Stimulated activated CD4-positive, alpha-beta T cell treated with anti-CD3 and anti-CD28 coated beads, Interleukin-4, amount 100 ng/mL, for 24 hours (primary cell): ENCODE results near the gene NUP188.
"Not testable (repeated sequence)": the region's sequence is repeated elsewhere in the genome, so short reads cannot be mapped to it uniquely, and the experiment has no call there.

ENCODE experiments used
- DNase-seq: peaks from one replicate; pipeline ENCODE4 v3.0.0-alpha.2; 2020

NUP188 gene

DNA sequence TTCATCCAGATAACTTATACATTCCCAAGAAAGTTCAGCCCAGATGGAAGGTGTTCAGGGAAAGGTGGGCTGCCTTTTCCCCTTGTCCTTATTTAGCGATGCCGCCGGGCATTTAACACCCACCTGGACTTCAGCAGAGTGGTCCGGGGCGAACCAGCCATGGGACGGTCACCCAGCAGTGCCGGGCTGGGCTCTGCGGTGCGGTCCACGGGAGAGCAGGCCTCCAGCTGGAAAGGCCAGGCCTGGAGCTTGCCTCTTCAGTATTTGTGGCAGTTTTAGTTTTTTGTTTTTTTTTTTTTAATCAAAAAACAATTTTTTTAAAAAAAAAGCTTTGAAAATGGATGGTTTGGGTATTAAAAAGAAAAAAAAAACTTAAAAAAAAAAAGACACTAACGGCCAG, 30.8 kb upstream of the NUP188 start:
- DNase-seq: no peak

DNA sequence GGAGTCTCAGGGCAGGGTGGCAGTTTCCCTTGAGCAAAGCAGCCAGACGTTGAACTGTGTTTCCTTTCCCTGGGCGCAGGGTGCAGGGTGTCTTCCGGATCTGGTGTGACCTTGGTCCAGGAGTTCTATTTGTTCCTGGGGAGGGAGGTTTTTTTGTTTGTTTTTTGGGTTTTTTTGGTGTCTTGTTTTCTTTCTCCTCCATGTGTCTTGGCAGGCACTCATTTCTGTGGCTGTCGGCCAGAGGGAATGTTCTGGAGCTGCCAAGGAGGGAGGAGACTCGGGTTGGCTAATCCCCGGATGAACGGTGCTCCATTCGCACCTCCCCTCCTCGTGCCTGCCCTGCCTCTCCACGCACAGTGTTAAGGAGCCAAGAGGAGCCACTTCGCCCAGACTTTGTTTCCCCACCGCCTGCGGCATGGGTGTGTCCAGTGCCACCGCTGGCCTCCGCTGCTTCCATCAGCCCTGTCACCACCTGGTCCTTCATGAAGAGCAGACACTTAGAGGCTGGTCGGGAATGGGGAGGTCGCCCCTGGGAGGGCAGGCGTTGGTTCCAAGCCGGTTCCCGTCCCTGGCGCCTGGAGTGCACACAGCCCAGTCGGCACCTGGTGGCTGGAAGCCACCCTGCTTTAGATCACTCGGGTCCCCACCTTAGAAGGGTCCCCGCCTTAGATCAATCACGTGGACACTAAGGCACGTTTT, 30.2 kb upstream of the NUP188 start:
- no peak for DNase-seq

DNA sequence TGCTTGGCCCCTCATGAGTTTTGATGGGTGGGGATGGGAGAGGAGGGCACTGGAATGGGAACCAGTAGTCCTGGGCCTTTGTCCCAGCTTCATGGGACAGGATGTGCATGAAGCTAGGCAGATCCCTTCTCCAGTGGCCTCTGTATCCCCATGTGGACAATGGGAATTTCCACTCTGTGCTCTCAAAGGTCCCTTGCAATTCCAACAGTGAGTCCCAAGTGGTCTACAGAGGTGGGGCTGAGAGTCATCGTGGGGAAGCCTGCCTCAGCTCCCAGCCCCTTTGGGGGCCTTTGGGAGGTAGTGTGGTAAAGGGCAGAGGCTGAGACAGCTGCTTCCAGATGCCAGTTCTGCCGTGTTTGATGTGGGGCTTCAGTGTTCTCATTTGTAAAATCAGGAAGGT, 28.6 kb upstream of the NUP188 start:
- DNase-seq: no peak

GRCh38 chr9:128919402-128920089, 28.0 kb upstream of the NUP188 start:
- DNase-seq: no peak

- no peak for DNase-seq
Observed at GRCh38 chr9:128920381-128921058, 27.0 kb upstream of the NUP188 start, which contains the start of gene PHYHD1. Gene PHYHD1 (plus strand): TSS chr9:128920982. CDS start chr9:128922324, 1,342 bp downstream.

DNA sequence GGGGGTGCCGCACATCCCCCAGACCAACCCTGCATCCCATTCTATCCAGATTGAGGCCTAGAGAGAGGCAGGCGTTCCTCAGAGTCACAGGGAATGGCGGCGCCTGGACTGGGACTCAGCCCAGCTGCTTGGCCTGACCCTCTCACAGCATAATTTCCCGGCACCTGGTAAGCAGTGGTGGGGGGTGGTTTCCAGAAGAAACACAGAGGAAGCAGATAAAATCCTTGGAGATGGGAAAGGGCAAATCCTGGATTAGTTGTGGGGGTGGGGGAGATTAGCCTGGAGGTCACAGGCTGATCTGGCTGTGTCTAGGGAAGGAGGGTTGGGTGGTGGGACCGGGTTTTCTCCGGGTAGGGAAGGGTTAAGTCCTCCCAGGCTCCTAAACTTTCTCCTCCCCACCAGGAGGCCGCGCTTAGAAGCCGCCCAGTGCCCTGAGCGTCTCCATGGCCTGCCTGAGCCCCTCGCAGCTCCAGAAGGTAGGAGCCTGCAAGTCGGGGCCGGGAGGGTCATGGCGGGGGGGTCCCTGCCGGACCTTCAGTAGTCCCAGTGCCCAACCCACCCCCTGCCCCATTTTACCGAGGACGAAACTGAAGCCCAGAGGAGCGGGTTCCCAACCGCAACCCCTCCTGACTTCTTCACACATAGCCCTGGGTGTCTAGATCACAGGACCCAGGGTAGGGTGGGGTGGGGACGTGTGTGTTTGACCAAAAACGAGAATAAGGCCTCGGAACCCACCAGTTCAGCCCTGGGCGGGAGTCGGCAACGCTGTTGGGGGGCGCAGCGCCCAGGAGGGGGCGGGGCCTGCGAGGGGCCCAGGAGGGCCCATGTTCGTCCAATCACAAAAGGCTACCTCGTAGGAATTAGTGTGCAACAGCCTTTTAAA, 25.4 kb upstream of the NUP188 start:
- no peak for DNase-seq

- no peak for DNase-seq
Observed at GRCh38 chr9:128923493-128923883, 24.0 kb upstream of the NUP188 start.

- peak; percentile 61 for DNase-seq
Observed at GRCh38 chr9:128927731-128928411, 19.6 kb upstream of the NUP188 start.

DNA sequence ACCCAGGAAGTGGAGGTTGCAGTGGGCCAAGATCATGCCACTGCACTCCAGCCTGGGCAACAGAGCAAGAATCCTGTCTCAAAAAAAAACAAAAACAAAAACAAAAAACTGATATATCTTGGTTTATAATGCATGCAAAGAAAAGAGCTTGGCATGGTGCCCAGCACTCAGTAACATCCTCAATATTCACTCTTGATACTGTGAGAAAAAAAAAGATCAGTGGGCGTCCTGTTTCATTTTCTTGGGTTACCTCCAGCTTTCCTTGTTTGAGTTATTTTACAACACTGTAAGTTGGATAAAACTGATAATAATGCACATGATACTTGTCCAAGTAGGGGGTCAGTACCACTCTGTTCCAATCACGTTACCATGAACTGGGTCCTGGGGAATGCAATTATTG, 18.9 kb upstream of the NUP188 start:
- no peak for DNase-seq

GRCh38 chr9:128929560-128929959, 17.9 kb upstream of the NUP188 start:
- DNase-seq: no peak

- DNase-seq: no peak
Observed at GRCh38 chr9:128933731-128934130, 13.8 kb upstream of the NUP188 start.

DNA sequence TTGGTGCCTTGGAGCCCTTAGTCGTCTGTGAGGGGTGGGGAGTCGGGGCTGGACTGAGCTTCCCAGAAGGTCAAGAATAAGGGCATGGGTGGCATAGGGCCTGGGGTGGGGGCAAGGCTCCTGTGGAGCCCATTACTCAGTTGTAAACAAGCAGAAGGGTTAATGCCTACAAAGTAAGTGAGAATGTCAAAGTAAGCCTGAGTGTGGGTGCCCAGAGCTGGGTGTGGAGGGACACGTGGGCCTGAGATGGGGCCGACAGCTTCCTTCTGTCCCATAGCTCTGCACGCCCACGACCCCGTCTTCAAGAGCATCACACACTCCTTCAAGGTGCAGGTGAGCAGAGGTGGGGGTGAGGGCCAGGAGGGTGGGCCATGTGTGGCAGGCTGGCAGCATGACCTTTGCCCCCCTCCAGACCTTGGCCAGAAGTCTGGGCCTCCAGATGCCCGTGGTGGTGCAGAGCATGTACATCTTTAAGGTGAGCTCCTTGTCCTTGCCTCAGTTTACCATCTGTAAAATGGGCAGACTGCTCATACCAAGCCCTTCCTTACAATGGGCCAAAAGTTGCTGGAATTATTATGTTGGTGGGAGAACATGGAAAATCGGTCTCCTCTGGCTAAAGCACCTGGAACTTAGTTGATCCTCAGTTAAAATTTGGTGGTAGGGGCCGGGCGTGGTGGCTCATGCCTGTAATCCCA, 11.2 kb upstream of the NUP188 start:
- no peak for DNase-seq

DNA sequence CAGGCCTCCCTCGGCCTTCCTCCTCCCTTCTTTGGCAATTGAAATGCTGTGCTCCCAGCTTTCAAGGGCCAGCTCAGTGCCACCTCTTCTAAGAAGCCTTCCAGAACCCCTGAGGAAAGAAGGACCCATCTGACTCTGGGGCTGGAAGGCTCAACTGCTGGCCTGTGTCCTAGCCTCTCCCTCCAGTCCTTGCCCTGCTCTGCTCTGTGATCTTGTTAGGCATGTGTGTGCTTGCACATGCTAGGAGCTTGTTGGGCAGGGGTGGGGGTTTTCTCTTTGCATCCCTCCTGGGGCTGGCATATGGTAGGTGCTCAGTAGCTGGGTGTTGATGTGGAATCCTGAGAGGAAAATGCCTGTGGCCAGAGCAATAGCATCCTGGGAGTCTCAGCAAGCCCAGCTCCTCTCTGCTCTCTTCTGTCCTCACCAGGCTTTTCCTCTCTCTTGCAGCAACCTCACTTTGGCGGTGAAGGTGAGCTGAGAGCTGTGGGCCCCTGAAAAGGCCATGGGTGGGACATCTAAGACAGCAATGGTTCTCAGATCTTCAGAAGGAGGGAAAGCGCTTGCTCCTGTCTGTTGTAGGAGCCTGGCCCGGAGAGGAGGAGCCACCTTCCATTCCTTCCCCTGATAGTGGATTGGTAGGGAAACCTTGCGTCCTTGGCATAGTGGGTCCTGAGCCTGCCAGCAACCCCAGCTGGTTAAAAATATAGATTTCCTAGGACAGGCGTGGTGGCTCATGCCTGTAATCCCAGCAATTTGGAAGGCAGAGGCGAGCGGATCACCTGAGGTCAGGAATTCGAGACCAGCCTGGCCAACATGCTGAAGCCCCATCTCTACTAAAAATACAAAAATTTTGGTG, 10.0 kb upstream of the NUP188 start:
- DNase-seq: no peak

GRCh38 chr9:128940271-128940921, 7.1 kb upstream of the NUP188 start:
- no peak for DNase-seq

DNA sequence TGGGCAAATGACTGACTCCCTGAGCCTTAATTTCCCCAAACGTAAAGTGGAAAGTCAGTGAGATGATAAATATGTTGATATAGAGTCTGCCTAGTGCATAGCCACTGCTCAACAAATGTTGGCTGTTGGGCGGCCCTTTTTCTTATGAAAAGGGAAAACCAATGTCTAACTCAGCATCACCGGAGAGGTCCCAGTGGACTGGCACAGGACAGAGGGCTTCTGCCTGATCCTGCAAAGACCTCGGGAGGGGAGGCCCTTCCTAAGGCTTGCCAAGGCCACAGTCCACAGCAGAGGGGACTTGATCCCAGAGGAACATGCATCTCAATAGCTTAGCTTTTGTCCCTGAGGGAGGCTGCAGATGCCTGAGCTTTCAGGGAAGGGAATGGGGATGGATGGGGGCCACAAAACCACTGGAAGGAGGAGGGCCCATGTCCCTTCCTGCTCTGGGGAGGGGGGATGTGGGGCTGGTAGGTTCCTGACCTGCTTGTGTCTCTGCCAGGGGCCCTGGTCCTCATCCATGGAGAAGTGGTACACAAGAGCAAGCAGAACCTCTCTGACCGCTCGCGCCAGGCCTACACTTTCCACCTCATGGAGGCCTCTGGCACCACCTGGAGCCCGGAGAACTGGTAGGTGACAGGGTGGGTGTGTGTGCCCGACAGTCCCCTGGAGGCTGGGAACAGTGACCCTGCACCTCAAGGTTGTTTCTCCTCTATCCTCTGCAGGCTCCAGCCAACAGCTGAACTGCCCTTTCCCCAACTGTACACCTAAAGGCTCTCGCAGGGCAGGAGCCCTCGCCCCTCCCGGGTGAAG, 6.3 kb upstream of the NUP188 start:
- no peak for DNase-seq

DNA sequence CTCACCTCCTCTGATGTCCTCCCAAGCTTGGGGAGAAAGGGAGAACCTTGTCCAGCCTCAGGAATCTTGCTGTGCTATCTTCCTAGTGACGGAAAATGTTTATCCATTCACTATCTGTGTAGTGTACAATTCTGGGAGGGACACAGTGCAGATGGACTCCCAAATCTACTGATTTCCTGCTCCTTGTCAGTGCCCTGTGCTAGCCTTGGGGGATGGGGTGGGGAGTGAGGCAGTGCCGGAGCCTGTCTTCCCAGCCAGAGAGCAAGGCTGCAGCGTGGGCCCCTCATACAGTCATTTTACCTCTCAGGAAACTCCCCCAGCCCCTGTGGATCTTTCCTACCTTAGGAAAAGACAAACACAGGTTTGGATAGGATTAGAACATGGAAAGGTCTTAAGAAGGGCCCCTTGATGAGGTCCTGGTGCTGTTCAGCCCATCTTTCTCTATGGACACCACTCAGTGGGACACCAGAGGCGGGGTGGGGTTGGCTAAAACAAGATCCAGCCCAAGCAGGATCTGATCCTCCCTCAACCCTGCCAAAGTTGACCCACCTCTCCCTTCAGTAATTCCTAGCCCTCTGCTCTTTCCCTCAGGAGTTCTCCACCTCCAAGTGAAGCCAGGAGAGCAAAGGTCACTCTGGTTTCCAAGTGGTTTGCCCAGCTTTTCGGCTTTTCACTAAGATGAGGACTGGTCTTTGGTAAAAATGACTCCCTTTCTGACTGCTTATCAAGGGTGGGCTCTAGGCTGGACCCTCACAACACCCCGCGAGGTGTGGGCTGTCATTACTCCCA, 3.5 kb upstream of the NUP188 start:
- no peak for DNase-seq

- not testable (repeated sequence) for DNase-seq
Observed at GRCh38 chr9:128944966-128945365, 2.5 kb upstream of the NUP188 start.

DNA sequence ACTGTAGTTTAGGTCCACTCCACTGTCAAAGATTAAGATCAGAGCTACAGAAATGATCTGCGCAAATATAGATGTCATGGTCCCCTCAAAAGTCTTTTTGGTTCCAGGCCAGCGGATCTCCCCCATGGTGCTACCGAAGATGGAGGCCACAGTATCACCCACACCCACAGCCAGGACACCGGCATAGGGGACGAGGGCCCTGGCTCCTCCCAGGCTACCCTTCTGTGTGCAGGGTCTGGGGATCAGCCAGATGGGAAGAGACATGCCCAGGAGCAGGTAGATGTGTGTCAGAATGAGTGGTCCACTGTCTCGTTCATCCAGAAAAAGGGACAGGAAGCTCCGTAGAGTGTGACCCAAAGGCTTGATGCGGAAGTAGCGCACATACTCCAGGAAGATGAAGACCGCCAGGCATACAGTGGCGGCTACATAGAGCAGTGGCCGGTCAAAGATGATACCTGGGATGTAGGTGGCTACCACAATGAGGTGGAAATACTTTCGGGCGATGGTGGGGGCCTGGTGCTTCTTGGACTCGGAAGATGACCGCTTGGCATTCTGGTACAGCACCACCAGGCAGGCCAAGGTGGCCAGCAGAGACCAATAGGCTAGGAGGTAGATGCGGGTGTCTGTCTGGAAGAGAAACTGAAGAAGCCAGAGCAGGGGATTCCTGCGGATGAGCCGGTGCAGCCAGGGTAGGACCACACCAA, 1.5 kb upstream of the NUP188 start:
- DNase-seq: no peak
